Vagina (tissue), 2 donors: ENCODE results near the gene LRP2BP.

Source experiments
- POLR2A ChIP-seq, 2 donors: fragments of 450-650 bp; IDR thresholded peaks; one replicate each; pipeline ENCODE4 v1.6.1; 2017; ENCODE audit warnings: antibody characterized with exemption in 2 of 2, mild to moderate bottlenecking in 2 of 2, moderate library complexity in 2 of 2
- POLR2AphosphoS5 ChIP-seq, 2 donors: sonication (generic); formaldehyde crosslinking; IDR thresholded peaks; one replicate each; pipeline ENCODE4 v1.9.0; 2017; ENCODE audit warnings: antibody characterized with exemption in 2 of 2, mild to moderate bottlenecking in 2 of 2, low read depth in 1 of 2; ENCODE audit not compliant: insufficient read depth in 1 of 2
- TF ChIP-seq, protein P1 (sequence below), 3 experiments: fragments of 450-650 bp in 2 of 3; fragments of 200-600 bp in 1 of 3; sonication (generic) in 1 of 3; IDR thresholded peaks; one replicate each; pipeline ENCODE4 v1.5.1; 2017 to 2019; ENCODE audit warnings: antibody characterized with exemption in 3 of 3, mild to moderate bottlenecking in 2 of 3, moderate library complexity in 2 of 3

DNA sequence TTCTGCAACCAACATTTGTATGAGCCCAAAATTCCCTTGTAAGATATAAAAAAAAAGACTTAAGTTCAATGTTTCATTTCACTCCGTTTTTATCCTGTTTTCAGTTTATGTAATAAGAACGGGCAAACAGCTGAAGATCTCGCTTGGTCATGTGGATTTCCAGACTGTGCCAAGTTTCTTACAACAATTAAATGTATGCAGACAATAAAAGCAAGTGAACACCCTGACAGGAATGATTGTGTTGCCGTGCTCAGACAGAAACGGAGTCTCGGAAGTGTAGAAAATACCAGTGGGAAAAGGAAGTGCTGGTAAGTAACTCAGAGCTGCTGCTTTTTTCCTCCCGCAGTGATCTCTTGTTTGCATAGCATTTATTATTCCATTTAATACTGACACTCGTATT, 3.7 kb upstream of the LRP2BP start:
- no peak for TF ChIP-seq POLR2A (IDR thresholded peaks at IDR 0.05)
- TF ChIP-seq, protein P1, sequence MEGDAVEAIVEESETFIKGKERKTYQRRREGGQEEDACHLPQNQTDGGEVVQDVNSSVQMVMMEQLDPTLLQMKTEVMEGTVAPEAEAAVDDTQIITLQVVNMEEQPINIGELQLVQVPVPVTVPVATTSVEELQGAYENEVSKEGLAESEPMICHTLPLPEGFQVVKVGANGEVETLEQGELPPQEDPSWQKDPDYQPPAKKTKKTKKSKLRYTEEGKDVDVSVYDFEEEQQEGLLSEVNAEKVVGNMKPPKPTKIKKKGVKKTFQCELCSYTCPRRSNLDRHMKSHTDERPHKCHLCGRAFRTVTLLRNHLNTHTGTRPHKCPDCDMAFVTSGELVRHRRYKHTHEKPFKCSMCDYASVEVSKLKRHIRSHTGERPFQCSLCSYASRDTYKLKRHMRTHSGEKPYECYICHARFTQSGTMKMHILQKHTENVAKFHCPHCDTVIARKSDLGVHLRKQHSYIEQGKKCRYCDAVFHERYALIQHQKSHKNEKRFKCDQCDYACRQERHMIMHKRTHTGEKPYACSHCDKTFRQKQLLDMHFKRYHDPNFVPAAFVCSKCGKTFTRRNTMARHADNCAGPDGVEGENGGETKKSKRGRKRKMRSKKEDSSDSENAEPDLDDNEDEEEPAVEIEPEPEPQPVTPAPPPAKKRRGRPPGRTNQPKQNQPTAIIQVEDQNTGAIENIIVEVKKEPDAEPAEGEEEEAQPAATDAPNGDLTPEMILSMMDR (IDR thresholded peaks at IDR 0.05), result no peak
- TF ChIP-seq POLR2AphosphoS5 (IDR thresholded peaks at IDR 0.05; ENCODE audit: insufficient read depth in 1 of 2, low read depth in 1 of 2), result peak in 1 of 2 donors; percentile 7
